IPS-20b (cell line): Measurements from ENCODE around the gene HOXA6.
A peak's percentile ranks its signal among the peaks of the same experiment; 100 is the strongest.

Source experiments
- H3K27ac ChIP-seq: one replicate; pipeline ENCODE4 v1.5.1; 2013; ENCODE audit warnings: low read length
- H3K27me3 ChIP-seq: 2 replicates; pipeline ENCODE4 v1.6.1; 2013; ENCODE audit warnings: mild to moderate bottlenecking, low read length, inconsistent platforms; ENCODE audit not compliant: insufficient read depth
- H3K36me3 ChIP-seq: 2 replicates; pipeline ENCODE4 v1.6.1; 2013; ENCODE audit warnings: low read depth, mild to moderate bottlenecking, inconsistent platforms, low read length, moderate library complexity; ENCODE audit not compliant: insufficient read depth
- H3K4me1 ChIP-seq: 2 replicates; pipeline ENCODE4 v1.6.1; 2013; ENCODE audit warnings: mild to moderate bottlenecking, control low read depth, inconsistent platforms, low read length, moderate library complexity; ENCODE audit not compliant: insufficient read depth
- H3K4me3 ChIP-seq: 2 replicates; pipeline ENCODE4 v1.5.1; 2013; ENCODE audit warnings: mild to moderate bottlenecking, low read length, inconsistent platforms
- H3K9ac ChIP-seq: 2 replicates; pipeline ENCODE4 v1.6.1; 2013; ENCODE audit warnings: low read depth, mild to moderate bottlenecking, inconsistent platforms, low read length, moderate library complexity
- H3K9me3 ChIP-seq: 2 replicates; pipeline ENCODE4 v1.6.1; 2013; ENCODE audit warnings: mild to moderate bottlenecking, low read depth, low read length, inconsistent platforms; ENCODE audit not compliant: insufficient read depth

HOXA6 gene

DNA sequence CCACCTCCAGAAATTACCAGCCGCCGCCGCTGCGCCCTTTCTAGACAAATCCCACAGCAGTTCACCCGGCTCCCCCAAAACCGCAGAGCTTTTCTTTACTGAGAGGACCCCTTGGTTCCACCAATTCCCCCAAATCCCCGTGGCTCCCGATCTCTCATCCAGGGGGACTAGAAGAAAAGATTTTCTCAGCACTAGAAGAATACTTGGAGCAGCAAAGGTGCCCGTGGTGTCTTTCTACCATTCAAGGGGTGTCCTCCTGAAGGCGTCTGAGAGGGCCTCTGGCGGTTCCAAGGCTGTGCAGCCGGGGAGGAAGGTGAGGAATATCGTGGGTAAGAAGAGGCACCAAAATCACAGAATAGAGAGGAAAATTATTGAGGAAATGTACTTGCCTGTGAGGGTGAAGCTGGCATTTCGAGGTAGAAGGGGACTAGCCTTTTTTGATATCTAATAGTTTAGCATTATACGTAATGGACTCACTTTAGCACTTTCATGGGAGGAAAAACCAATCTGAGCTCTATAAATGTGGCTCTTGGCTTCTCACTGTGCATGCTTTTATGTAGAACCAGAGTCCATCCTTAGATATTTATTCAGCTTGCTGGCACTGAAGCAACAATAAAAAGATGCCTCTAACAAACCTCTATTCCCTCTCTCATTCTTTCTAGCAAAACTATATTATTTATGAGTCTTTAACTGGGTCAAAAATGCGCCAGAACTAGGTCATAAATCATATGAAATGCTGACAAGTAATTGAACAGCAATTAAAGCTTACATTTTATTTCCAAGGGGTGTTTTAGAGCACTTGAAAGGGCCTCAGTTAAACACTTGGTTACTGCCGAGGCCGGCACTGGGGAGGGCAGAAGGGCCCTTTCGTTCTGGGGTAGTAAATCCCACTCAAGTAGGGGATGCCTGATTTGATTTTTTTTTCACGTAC lies 31.3 kb downstream of the HOXA6 start:
- no peaks in the 10 kb centered on the region for H3K36me3 ChIP-seq
- H3K27ac ChIP-seq, result no peak overlapping the region
- H3K9me3 ChIP-seq, result no peaks in the 10 kb centered on the region; the same call in 1 of the 2 replicates
- no peak overlapping the region for H3K4me3 ChIP-seq
- no peaks in the 10 kb centered on the region for H3K4me1 ChIP-seq
- H3K9ac ChIP-seq, result no peak overlapping the region
- H3K27me3 ChIP-seq, result peaks cover 98% of the 10 kb centered on the region

DNA sequence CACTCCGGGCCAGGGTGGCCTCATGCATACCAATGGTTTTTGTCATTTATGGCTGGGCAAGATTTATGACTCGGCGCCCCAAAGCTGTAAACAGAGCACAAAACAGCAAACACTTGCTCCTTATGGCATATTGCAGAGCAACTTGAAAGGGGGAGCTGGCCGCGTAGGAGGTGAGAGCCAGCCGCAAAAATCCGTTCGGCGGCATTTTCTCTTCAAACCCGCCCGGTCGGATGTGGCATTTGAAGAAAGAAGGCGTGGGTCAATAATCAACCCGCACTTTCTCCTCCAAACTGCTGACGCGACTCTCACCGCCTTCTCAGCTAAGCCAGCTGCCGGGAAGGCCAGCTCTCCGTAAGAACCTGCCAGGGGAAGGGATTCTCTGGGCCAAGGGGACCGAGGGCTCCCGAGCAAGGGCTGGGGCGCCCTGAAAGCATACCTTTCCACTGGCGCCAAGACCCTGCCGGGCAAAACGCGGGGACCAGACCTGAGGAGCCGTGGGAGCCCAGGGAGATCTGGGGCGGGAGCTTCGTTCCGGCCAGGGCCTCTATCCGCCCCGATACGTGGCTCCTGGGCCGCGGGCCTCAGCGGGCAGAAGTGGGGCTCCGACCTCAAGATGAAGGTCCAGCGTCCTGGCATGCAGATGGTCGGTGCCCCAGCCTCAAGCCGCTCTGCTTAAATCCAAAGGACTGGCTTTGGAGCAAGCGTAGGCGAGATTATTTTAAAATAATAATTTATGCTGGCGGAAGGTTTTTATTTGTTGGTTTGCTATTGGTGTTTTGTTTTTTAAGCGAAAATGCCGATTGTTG lies 32.1 kb downstream of the HOXA6 start:
- peaks cover 98% of the 10 kb centered on the region for H3K27me3 ChIP-seq
- no peak overlapping the region for H3K4me3 ChIP-seq
- no peaks in the 10 kb centered on the region for H3K4me1 ChIP-seq
- no peaks in the 10 kb centered on the region for H3K36me3 ChIP-seq
- no peak overlapping the region for H3K9ac ChIP-seq
- no peak overlapping the region for H3K27ac ChIP-seq
- H3K9me3 ChIP-seq, result no peaks in the 10 kb centered on the region; the same call in 1 of the 2 replicates

GRCh38 chr7:27114881-27115220 lies 32.7 kb downstream of the HOXA6 start:
- Histone ChIP-seq H3K36me3 (no peaks in the 10 kb centered on the region), H3K4me1 (no peaks in the 10 kb centered on the region), H3K27me3 (peaks cover 98% of the 10 kb centered on the region), H3K4me3 (no peak overlapping the region), H3K27ac (no peak overlapping the region), H3K9ac (no peak overlapping the region), H3K9me3 (peaks cover 2% of the 10 kb centered on the region; the same call in 1 of the 2 replicates)

DNA sequence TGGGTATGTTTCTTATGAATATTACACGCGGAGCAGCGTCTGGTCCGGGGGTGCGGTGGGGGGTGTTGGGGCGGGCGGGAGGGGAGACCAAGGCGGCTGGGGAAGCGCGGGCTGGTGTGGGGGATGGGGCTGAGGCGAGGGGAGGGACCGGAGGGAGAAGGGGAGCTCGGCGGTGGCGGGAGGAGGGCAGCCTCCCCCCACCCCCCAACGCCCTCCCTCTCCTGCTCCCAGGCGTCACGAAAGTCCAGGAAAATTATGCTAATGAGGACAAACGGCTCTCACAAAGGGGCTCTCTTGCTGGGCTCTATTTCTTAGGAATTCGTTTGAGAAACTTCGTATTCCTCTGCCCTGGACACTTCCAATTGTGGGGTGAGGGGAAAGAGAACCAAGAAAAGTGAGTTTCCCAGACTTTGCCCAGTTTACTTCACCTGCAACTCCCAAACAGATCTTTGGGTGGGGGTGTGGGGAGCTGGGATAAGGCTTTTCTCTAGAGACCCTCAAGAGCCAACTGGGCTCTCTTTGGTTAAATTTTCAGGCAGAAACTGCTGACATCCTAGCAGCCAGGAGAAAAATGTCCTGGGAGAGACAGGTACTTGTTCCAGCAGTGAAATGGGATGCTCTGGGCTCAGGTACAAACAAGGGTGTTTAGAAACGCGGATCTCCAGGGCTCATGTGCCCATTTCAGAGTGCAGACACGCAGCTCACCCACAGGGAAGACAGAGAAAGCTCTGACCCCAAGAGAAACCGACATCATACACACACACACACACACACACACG lies 33.4 kb downstream of the HOXA6 start:
- H3K4me1 ChIP-seq, result no peaks in the 10 kb centered on the region
- no peak overlapping the region for H3K4me3 ChIP-seq
- H3K9ac ChIP-seq, result no peak overlapping the region
- peaks cover 98% of the 10 kb centered on the region for H3K27me3 ChIP-seq
- peaks cover 8% of the 10 kb centered on the region; the same call in 1 of the 2 replicates for H3K9me3 ChIP-seq
- no peak overlapping the region for H3K27ac ChIP-seq
- no peaks in the 10 kb centered on the region for H3K36me3 ChIP-seq

- Histone ChIP-seq H3K36me3 (no peaks in the 10 kb centered on the region), H3K9ac (no peak overlapping the region), H3K27ac (no peak overlapping the region), H3K4me1 (no peaks in the 10 kb centered on the region), H3K4me3 (peak overlapping the region; percentile 43; the same call in 1 of the 2 replicates), H3K9me3 (peaks cover 11% of the 10 kb centered on the region; the same call in 1 of the 2 replicates), H3K27me3 (peaks cover 98% of the 10 kb centered on the region)
Observed at GRCh38 chr7:27112955-27113949, 34.3 kb downstream of the HOXA6 start.

GRCh38 chr7:27112361-27112760 lies 35.2 kb downstream of the HOXA6 start:
- H3K27me3 ChIP-seq, result peaks cover 98% of the 10 kb centered on the region
- H3K36me3 ChIP-seq, result no peaks in the 10 kb centered on the region
- no peak overlapping the region for H3K27ac ChIP-seq
- no peaks in the 10 kb centered on the region for H3K4me1 ChIP-seq
- H3K9me3 ChIP-seq, result peaks cover 11% of the 10 kb centered on the region; the same call in 1 of the 2 replicates
- no peak overlapping the region for H3K9ac ChIP-seq
- no peak overlapping the region for H3K4me3 ChIP-seq

GRCh38 chr7:27111751-27112277 lies 35.8 kb downstream of the HOXA6 start:
- Histone ChIP-seq H3K4me1 (no peaks in the 10 kb centered on the region), H3K9me3 (peaks cover 11% of the 10 kb centered on the region; the same call in 1 of the 2 replicates), H3K27me3 (peaks cover 98% of the 10 kb centered on the region), H3K27ac (no peak overlapping the region), H3K9ac (no peak overlapping the region), H3K4me3 (no peak overlapping the region), H3K36me3 (no peaks in the 10 kb centered on the region)

DNA sequence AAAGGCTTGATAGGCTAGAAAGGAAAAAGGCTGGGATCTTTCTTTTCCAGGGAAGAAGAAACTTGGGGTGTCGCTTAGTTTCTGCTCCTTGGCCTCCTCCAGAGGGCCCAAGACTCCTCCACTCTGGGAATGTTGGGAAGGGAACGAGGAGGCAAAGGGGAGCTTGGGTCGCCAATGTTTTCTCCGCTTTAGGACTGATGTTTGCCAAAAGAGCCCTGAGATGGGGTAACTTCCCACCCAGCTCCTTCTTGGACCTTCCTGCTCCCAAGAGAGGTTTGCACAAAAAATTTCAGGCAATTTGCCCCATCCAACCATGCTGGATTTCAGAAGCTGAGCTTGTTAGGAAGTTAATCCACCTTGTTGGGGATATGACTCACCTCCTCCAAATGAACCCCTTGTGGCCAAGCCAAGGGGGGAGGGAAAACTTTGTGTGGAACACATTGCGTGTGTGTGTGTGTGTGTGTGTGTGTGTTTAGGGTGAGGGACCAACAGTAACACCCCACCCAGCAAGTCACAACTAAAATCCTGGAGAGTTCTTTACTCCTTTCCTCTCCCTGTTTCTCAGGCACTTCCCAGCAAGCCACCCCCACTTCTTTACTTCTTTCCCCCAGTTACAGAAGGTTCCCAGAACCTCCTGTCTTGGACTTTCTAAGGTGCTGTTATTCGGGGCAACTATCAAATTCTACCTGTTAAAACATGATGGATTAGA lies 36.4 kb downstream of the HOXA6 start:
- Histone ChIP-seq H3K4me3 (0 out of 2 replicates have a peak overlapping the region, but pooled peaks have one; percentile 42), H3K9me3 (peaks cover 11% of the 10 kb centered on the region; the same call in 1 of the 2 replicates), H3K27me3 (peaks cover 98% of the 10 kb centered on the region), H3K9ac (no peak overlapping the region), H3K4me1 (no peaks in the 10 kb centered on the region), H3K27ac (no peak overlapping the region), H3K36me3 (no peaks in the 10 kb centered on the region)

DNA sequence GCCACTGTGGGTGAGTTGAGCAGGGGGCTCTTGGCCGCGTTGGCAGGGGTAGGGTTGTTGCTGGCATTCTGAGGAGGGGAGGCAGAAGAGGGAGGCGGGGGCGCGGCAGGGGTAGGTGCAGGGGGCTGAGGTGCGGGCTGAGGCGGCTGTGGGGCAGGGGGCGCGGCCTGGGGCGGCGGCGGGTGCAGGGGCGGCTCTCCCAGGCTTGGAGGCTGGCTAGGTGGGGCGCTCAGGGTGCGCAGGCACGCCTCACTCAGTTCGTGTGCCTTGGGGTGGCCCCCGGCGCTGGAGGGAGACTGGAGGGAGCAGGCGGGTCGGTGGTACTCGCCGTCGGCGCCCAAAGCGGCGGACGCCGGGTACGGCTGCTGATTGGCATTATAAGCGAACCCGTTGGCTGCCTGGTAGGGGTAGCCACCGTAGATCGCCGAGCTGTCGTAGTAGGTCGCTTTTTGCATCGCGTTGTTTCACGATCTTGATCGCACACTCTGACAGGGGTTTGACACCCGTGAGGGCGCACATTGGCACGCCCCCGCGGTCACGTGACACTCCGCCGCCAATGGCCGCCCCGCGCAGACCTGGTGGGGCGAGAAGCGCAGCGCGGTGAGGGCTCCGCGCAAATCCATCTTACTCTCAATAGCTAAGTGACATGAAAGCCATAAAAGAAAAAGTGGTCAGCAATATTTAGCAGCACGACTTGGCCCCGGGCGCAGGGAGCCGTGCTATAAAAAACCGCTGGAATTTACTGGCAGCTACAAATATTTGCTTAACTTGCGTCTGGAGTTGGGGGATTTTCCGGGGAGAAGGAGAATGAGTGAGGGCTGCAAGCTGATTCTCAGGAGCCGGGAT lies 37.2 kb downstream of the HOXA6 start:
- Histone ChIP-seq H3K27ac (no peak overlapping the region), H3K27me3 (peaks cover 98% of the 10 kb centered on the region)

More for the DNA sequence above, 37.2 kb downstream of the HOXA6 start:
- Histone ChIP-seq H3K9me3 (peaks cover 11% of the 10 kb centered on the region; the same call in 1 of the 2 replicates), H3K4me3 (peak overlapping the region; percentile 42; the same call in 1 of the 2 replicates), H3K4me1 (no peaks in the 10 kb centered on the region), H3K36me3 (no peaks in the 10 kb centered on the region), H3K9ac (no peak overlapping the region)
